H1 (cell line): Measurements from ENCODE around the gene PLPPR2. TPM values are rescaled to one million over a fixed set of nuclear protein-coding genes. Genes with fewer than 3 reads are reported as not detected.

Experiments used
- CTCF ChIA-PET: fragments of 300-600 bp; sonication (Branson Sonifier 250); formaldehyde crosslinking; loops from one replicate; lab custom pipeline; 2021; ENCODE audit not compliant: partially characterized antibody; lab: Charles Lee
- POLR2A ChIA-PET: fragments of 300-600 bp; sonication (Branson Sonifier 250); formaldehyde crosslinking; loops from one replicate; lab custom pipeline; 2021; ENCODE audit warnings: inconsistent platforms; ENCODE audit not compliant: partially characterized antibody; lab: Charles Lee
- DNase-seq, 2 experiments: peaks; one replicate each; pipeline versions ENCODE4 v3.0.0 to v3.0.0-alpha.2; 2010 to 2022; ENCODE audit warnings: low spot score in 2 of 2, low read depth in 1 of 2, mixed read lengths in 1 of 2
- FAIRE-seq: peaks from 2 replicates; lab custom pipeline; 2011; peaks lifted over from hg19 to GRCh38; lab: Jason Lieb, UNC
- H2AFZ ChIP-seq: 2 replicates; pipeline ENCODE4 v1.8.1; 2012; ENCODE audit warnings: low read length, inconsistent platforms
- H2AK5ac ChIP-seq: 2 replicates; pipeline ENCODE4 v1.6.1; 2013; ENCODE audit warnings: low read depth, low read length
- H2BK120ac ChIP-seq: replicated peaks from 2 replicates; pipeline ENCODE3; 2013; ENCODE audit warnings: low read depth, low read length, inconsistent platforms
- H2BK12ac ChIP-seq: 2 replicates; pipeline ENCODE4 v1.6.1; 2013; ENCODE audit warnings: low read depth, low read length
- H2BK15ac ChIP-seq: 2 replicates; pipeline ENCODE4 v1.6.1; 2013; ENCODE audit warnings: low read length
- H2BK20ac ChIP-seq: 2 replicates; pipeline ENCODE4 v1.6.1; 2013; ENCODE audit warnings: low read length
- H2BK5ac ChIP-seq: 2 replicates; pipeline ENCODE4 v1.6.1; 2013; ENCODE audit warnings: low read depth, low read length
- H3K14ac ChIP-seq: 2 replicates; pipeline ENCODE4 v1.6.1; 2013; ENCODE audit warnings: inconsistent platforms; ENCODE audit not compliant: insufficient read length
- H3K18ac ChIP-seq: 2 replicates; pipeline ENCODE4 v1.6.1; 2013; ENCODE audit warnings: low read length; ENCODE audit errors: extremely low read depth
- H3K23ac ChIP-seq: 2 replicates; pipeline ENCODE4 v1.6.1; 2013; ENCODE audit warnings: inconsistent platforms; ENCODE audit not compliant: insufficient read length
- H3K23me2 ChIP-seq: 2 replicates; pipeline ENCODE4 v1.6.1; 2013; ENCODE audit warnings: low read depth, low read length
- H3K27ac ChIP-seq: 2 replicates; pipeline ENCODE4 v1.6.1; 2011; ENCODE audit warnings: low read depth, low read length, inconsistent platforms
- H3K27me3 ChIP-seq, 4 experiments: replicated peaks in 1 of 4; 1 replicate in 1 of 4; 2 replicates in 3 of 4; pipeline versions ENCODE4 v1.6.1 to v1.8.1; 2011 to 2013; ENCODE audit warnings: low read length in 3 of 4, mild to moderate bottlenecking in 3 of 4, inconsistent platforms in 2 of 4, mixed read lengths in 2 of 4, moderate library complexity in 1 of 4; ENCODE audit not compliant: control insufficient read depth in 3 of 4, insufficient read depth in 3 of 4; ENCODE audit errors: extremely low read depth in 1 of 4
- H3K36me3 ChIP-seq, 4 experiments: 2 replicates each; pipeline versions ENCODE4 v1.6.1 to v1.8.1; 2011 to 2013; ENCODE audit warnings: mild to moderate bottlenecking in 4 of 4, low read length in 3 of 4, moderate library complexity in 2 of 4, control low read depth in 1 of 4, inconsistent platforms in 1 of 4; ENCODE audit not compliant: insufficient read depth in 4 of 4, control insufficient read depth in 2 of 4
- H3K4ac ChIP-seq: replicated peaks from 2 replicates; pipeline ENCODE3; 2013; ENCODE audit warnings: low read length, low read depth, mixed read lengths, inconsistent platforms; ENCODE audit not compliant: insufficient read length
- H3K4me1 ChIP-seq, 4 experiments: replicated peaks in 1 of 4; 1 replicate in 1 of 4; 2 replicates in 3 of 4; pipeline versions ENCODE4 v1.6.1 to v1.8.1; 2011 to 2013; ENCODE audit warnings: low read length in 3 of 4, inconsistent platforms in 2 of 4, mixed read lengths in 1 of 4; ENCODE audit not compliant: insufficient read depth in 4 of 4, control insufficient read depth in 3 of 4
- H3K4me2 ChIP-seq, 2 experiments: 2 replicates each; pipeline versions ENCODE4 v1.6.1 to v1.8.1; 2011 to 2013; ENCODE audit warnings: low read depth in 2 of 2, low read length in 2 of 2, control low read depth in 1 of 2, inconsistent platforms in 1 of 2, mild to moderate bottlenecking in 1 of 2; ENCODE audit not compliant: insufficient read depth in 1 of 2
- H3K4me3 ChIP-seq, 4 experiments: fragments of 200-600, 300-600 bp in 1 of 4; sonication (generic), shearing (Covaris generic), sonication (Bioruptor Twin) in 1 of 4; 2 replicates each; pipeline versions ENCODE4 v1.5.1 to v1.8.1; 2011 to 2016; ENCODE audit warnings: low read length in 4 of 4, low read depth in 3 of 4, control low read depth in 2 of 4, inconsistent platforms in 2 of 4, mild to moderate bottlenecking in 2 of 4, mixed read lengths in 1 of 4, moderate library complexity in 1 of 4; ENCODE audit not compliant: insufficient read depth in 2 of 4; ENCODE audit errors: extremely low read depth in 1 of 4
- H3K56ac ChIP-seq: replicated peaks from 2 replicates; pipeline ENCODE3; 2013; ENCODE audit warnings: low read depth, mild to moderate bottlenecking, mixed read lengths, low read length, inconsistent platforms; ENCODE audit not compliant: insufficient read length
- H3K79me1 ChIP-seq: 2 replicates; pipeline ENCODE4 v1.6.1; 2013; ENCODE audit warnings: low read depth, low read length, control low read depth
- H3K79me2 ChIP-seq, 2 experiments: 2 replicates each; pipeline versions ENCODE4 v1.6.1 to v1.8.1; 2012 to 2013; ENCODE audit warnings: low read length in 2 of 2, mild to moderate bottlenecking in 2 of 2, inconsistent platforms in 1 of 2; ENCODE audit not compliant: insufficient read depth in 2 of 2, control insufficient read depth in 1 of 2
- H3K9ac ChIP-seq, 4 experiments: replicated peaks in 1 of 4; 1 replicate in 1 of 4; 2 replicates in 3 of 4; pipeline versions ENCODE4 v1.6.1 to v1.8.1; 2011 to 2013; ENCODE audit warnings: low read depth in 3 of 4, low read length in 3 of 4, control low read depth in 2 of 4, mild to moderate bottlenecking in 2 of 4, moderate library complexity in 2 of 4, inconsistent platforms in 1 of 4; ENCODE audit errors: extremely low read depth in 1 of 4
- H3K9me3 ChIP-seq, 2 experiments: 2 replicates each; pipeline versions ENCODE4 v1.6.1 to v1.8.1; 2012 to 2013; ENCODE audit warnings: mild to moderate bottlenecking in 2 of 2, moderate library complexity in 2 of 2, control low read depth in 1 of 2, inconsistent platforms in 1 of 2, low read depth in 1 of 2, low read length in 1 of 2, mixed read lengths in 1 of 2; ENCODE audit not compliant: insufficient read depth in 2 of 2
- H4K20me1 ChIP-seq, 2 experiments: replicated peaks in 1 of 2; 2 replicates each; pipeline versions ENCODE3 to v1.8.1; 2011 to 2013; ENCODE audit warnings: inconsistent platforms in 2 of 2, low read length in 2 of 2, mild to moderate bottlenecking in 1 of 2; ENCODE audit not compliant: insufficient read depth in 2 of 2, control insufficient read depth in 1 of 2
- H4K5ac ChIP-seq: 2 replicates; pipeline ENCODE4 v1.6.1; 2013; ENCODE audit warnings: low read length, low read depth, mixed read lengths, inconsistent platforms; ENCODE audit not compliant: insufficient read length
- H4K8ac ChIP-seq: 2 replicates; pipeline ENCODE4 v1.8.0; 2013; ENCODE audit warnings: mild to moderate bottlenecking, moderate library complexity, low read length, inconsistent platforms; ENCODE audit not compliant: insufficient read depth; ENCODE audit errors: extremely low read depth
- H4K91ac ChIP-seq: replicated peaks from 2 replicates; pipeline ENCODE3; 2013; ENCODE audit warnings: low read length, mixed read lengths, inconsistent platforms; ENCODE audit not compliant: insufficient read length
- BACH1 ChIP-seq: IDR thresholded peaks from 2 replicates; pipeline ENCODE4 v1.6.1; 2012; ENCODE audit warnings: low read length, improper control_type of control experiment
- CHD1 ChIP-seq: IDR thresholded peaks from 2 replicates; pipeline ENCODE4 v1.6.1; 2012; ENCODE audit warnings: low read depth, low read length, improper control_type of control experiment
- EGR1 ChIP-seq: IDR thresholded peaks from 2 replicates; pipeline ENCODE4 v1.6.1; 2011; ENCODE audit warnings: low read depth, low read length, borderline replicate concordance
- HDAC2 ChIP-seq, 2 experiments: fragments of 300-600 bp in 1 of 2; sonication (generic) in 1 of 2; IDR thresholded peaks; 2 replicates each; pipeline ENCODE4 v1.6.1; 2011 to 2012; ENCODE audit warnings: low read depth in 2 of 2, low read length in 2 of 2, mild to moderate bottlenecking in 2 of 2, moderate library complexity in 2 of 2, borderline replicate concordance in 1 of 2, inconsistent platforms in 1 of 2
- KDM1A ChIP-seq: fragments of 200-600, 300-600 bp; sonication (generic); IDR thresholded peaks from 2 replicates; pipeline ENCODE4 v1.7.1; 2016; ENCODE audit warnings: mild to moderate bottlenecking, low read length, borderline replicate concordance
- MAX ChIP-seq: IDR thresholded peaks from 2 replicates; pipeline ENCODE4 v1.6.1; 2012; ENCODE audit warnings: inconsistent platforms
- POLR2A ChIP-seq, 2 experiments: IDR thresholded peaks; 1 replicate in 1 of 2; 2 replicates in 1 of 2; pipeline ENCODE4 v1.6.1; 2011; ENCODE audit warnings: low read depth in 2 of 2, low read length in 2 of 2, mild to moderate bottlenecking in 2 of 2; ENCODE audit errors: control extremely low read depth in 1 of 2
- RBBP5 ChIP-seq: IDR thresholded peaks from 2 replicates; pipeline ENCODE4 v1.7.1; 2012; ENCODE audit warnings: low read depth, mild to moderate bottlenecking, inconsistent platforms, low read length, moderate library complexity, borderline replicate concordance
- SIX5 ChIP-seq: IDR thresholded peaks from 2 replicates; pipeline ENCODE4 v1.6.1; 2011; ENCODE audit warnings: mild to moderate bottlenecking, low read depth, low read length
- SUZ12 ChIP-seq: fragments of 200-600 bp; sonication (generic); IDR thresholded peaks from 2 replicates; pipeline ENCODE4 v1.6.1; 2012; ENCODE audit warnings: mild to moderate bottlenecking, inconsistent platforms, low read length, moderate library complexity, mixed read lengths
- TCF12 ChIP-seq: IDR thresholded peaks from 2 replicates; pipeline ENCODE4 v1.6.1; 2011; ENCODE audit warnings: low read depth, mild to moderate bottlenecking, low read length
- USF2 ChIP-seq: IDR thresholded peaks from 2 replicates; pipeline ENCODE4 v1.6.1; 2011; ENCODE audit warnings: low read length, improper control_type of control experiment
- WGBS, 2 experiments: shearing (Covaris generic) in 1 of 2; methylation state at CpG; one replicate each; pipeline versions ENCODE4 v1.1.6 to v1.1.7; 2013 to 2015; ENCODE audit warnings: low lambda C conversion rate in 2 of 2, mixed read lengths in 2 of 2, inconsistent platforms in 1 of 2, low coverage in 1 of 2, missing lambda C conversion rate in 1 of 2; ENCODE audit not compliant: insufficient replicate concordance in 2 of 2, insufficient coverage in 1 of 2, insufficient read length in 1 of 2; ENCODE audit errors: extremely low coverage in 1 of 2, missing lambda C conversion rate in 1 of 2; 5-methylcytosine and 5-hydroxymethylcytosine counted together
- polyA plus RNA-seq, 7 experiments: library from polyadenylated mRNA; depleted of rRNA in 3 of 7; stranded (reverse) in 5 of 7; unstranded in 2 of 7; fragments of >200 nt in 5 of 7; fragments of 200-250 nt in 2 of 7; gene quantifications; 1 replicate in 5 of 7; 2 replicates in 1 of 7; 4 replicates in 1 of 7; pipeline versions ENCODE4 v1.2.1 to v1.2.3, GENCODE V29; 2011 to 2013; ENCODE audit warnings: missing spikeins in 2 of 7, mixed read lengths in 2 of 7
- total RNA-seq: library from RNA; stranded (reverse); fragmentation: NEBNext Ultra II Directional; extraction: Animal tissue kit (Norgen Biotek cat#: 25700); gene quantifications from 2 replicates; pipeline ENCODE4 v1.2.1, GENCODE V29; 2021

Gene PLPPR2
- total and polyA plus RNA-seq, 2 of the 8 experiments (the other 6 are each of a cell fraction or from before 2014, with no cell fraction given) = 7.2 to 11.7 TPM

- Histone ChIP-seq H3K79me2 (peaks cover 0 to 3% of the 10 kb centered on the region in 2 experiments; a peak in 1 of 4 replicates), H3K9me3 (peaks cover 0 to 6% of the 10 kb centered on the region in 2 experiments; a peak in 1 of 4 replicates), H2BK20ac (no peak overlapping the region), H3K56ac (no peak overlapping the region), H2BK120ac (no peak overlapping the region), H4K20me1 (no peaks in the 10 kb centered on the region), H4K8ac (no peak overlapping the region), H3K23me2 (peaks cover 12% of the 10 kb centered on the region), H3K27ac (no peak overlapping the region), H2AFZ (no peak overlapping the region), H3K14ac (no peak overlapping the region), H3K27me3 (no peaks in the 10 kb centered on the region), H3K4me3 (peak overlapping the region; percentile 63 to 94 (median 84)), H3K23ac (no peak overlapping the region), H3K4me1 (peaks cover 0 to 10% (median 6%) of the 10 kb centered on the region in 4 experiments; a peak in 5 of 7 replicates), H4K5ac (no peak overlapping the region), H2BK15ac (no peak overlapping the region), H2AK5ac (no peak overlapping the region), H3K4ac (no peak overlapping the region), H4K91ac (no peak overlapping the region), H2BK12ac (no peak overlapping the region), H3K36me3 (no peaks in the 10 kb centered on the region), H3K79me1 (peaks cover 5% of the 10 kb centered on the region; the same call in 1 of the 2 replicates), H3K4me2 (peak overlapping the region; percentile 69 to 99), H2BK5ac (no peak overlapping the region), H3K9ac (no peak overlapping the region), H3K18ac (no peak overlapping the region)
- CTCF ChIA-PET = interaction anchor here (0.8 to 1.9 kb wide), 5 partner anchors 13 to 209 kb away, joined by 3 to 6 read pairs (median 3); partner anchors contain the start of gene TSPAN16
- DNase-seq (no peak), FAIRE-seq (no peak)
- 59% methylated on average over 13 of the region's 15 CpGs; no CpG with 5 or more reads in 1 of the 2 experiments for WGBS, 2 experiments
- POLR2A ChIA-PET = interaction anchor here (1.2 to 1.3 kb wide), 2 partner anchors 20 to 36 kb away, joined by 3 read pairs; no protein-coding TSS in a partner anchor
- TF ChIP-seq HDAC2 (IDR thresholded peaks at IDR 0.05; ENCODE audit: borderline replicate concordance in 1 of 2, low read depth in 2 of 2, low read length in 2 of 2) (no peak), RBBP5 (no peak), TCF12 (no peak), SUZ12 (no peak), CHD1 (no peak), USF2 (no peak), POLR2A (IDR thresholded peaks at IDR 0.05; ENCODE audit: control extremely low read depth in 1 of 2, low read depth in 2 of 2, low read length in 2 of 2) (no peak), BACH1 (no peak), MAX (no peak), EGR1 (no peak), KDM1A (no peak), SIX5 (no peak)
Measured at GRCh38 chr19:11345122-11345803, 10.0 kb upstream of the PLPPR2 start.
